GM12875 (cell line): ENCODE data around the gene MILR1.

Experiments used
- H3K4me3 ChIP-seq: one replicate; pipeline ENCODE4 v1.5.1; 2011; ENCODE audit warnings: low read depth, low read length, control low read depth
- CTCF ChIP-seq: IDR thresholded peaks from 2 replicates; pipeline ENCODE4 v1.5.1; 2011; ENCODE audit warnings: low read depth, mild to moderate bottlenecking, control low read depth, inconsistent platforms, low read length, moderate library complexity, borderline replicate concordance; ENCODE audit not compliant: insufficient read depth

Gene MILR1

GRCh38 chr17:64443086-64443760, 5.7 kb upstream of the MILR1 start:
- no peak overlapping the region for H3K4me3 ChIP-seq
- TF ChIP-seq CTCF: no peak

- TF ChIP-seq CTCF: no peak
- no peak overlapping the region for H3K4me3 ChIP-seq
Observed at GRCh38 chr17:64447526-64447925, 1.4 kb upstream of the MILR1 start.

GRCh38 chr17:64449545-64449944, 630 bp downstream of the MILR1 start:
- H3K4me3 ChIP-seq: no peak overlapping the region
- no peak for TF ChIP-seq CTCF

GRCh38 chr17:64455993-64456885, 7.3 kb downstream of the MILR1 start:
- H3K4me3 ChIP-seq: no peak overlapping the region
- TF ChIP-seq CTCF: no peak

GRCh38 chr17:64457156-64457555, 8.2 kb downstream of the MILR1 start:
- no peak for TF ChIP-seq CTCF
- H3K4me3 ChIP-seq: no peak overlapping the region

GRCh38 chr17:64458756-64459155, 9.8 kb downstream of the MILR1 start:
- no peak for TF ChIP-seq CTCF

More at GRCh38 chr17:64458756-64459155, 9.8 kb downstream of the MILR1 start:
- H3K4me3 ChIP-seq: no peak overlapping the region
